GM20000 (cell line): ENCODE data around the gene NCOA1.

Experiments
- DNase-seq: peaks from one replicate; pipeline ENCODE4 v3.0.0; 2012; ENCODE audit warnings: low spot score
- TF ChIP-seq, protein P1 (sequence below): IDR thresholded peaks from 2 replicates; pipeline ENCODE4 v1.5.1; 2012; ENCODE audit warnings: mild to moderate bottlenecking, control low read depth; ENCODE audit errors: extremely low read depth, missing control alignments

The NCOA1 gene

GRCh38 chr2:24454294-24454693, 36.8 kb upstream of the NCOA1 start:
- DNase-seq, result no peak
- TF ChIP-seq, protein P1, sequence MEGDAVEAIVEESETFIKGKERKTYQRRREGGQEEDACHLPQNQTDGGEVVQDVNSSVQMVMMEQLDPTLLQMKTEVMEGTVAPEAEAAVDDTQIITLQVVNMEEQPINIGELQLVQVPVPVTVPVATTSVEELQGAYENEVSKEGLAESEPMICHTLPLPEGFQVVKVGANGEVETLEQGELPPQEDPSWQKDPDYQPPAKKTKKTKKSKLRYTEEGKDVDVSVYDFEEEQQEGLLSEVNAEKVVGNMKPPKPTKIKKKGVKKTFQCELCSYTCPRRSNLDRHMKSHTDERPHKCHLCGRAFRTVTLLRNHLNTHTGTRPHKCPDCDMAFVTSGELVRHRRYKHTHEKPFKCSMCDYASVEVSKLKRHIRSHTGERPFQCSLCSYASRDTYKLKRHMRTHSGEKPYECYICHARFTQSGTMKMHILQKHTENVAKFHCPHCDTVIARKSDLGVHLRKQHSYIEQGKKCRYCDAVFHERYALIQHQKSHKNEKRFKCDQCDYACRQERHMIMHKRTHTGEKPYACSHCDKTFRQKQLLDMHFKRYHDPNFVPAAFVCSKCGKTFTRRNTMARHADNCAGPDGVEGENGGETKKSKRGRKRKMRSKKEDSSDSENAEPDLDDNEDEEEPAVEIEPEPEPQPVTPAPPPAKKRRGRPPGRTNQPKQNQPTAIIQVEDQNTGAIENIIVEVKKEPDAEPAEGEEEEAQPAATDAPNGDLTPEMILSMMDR, result no peak

DNA sequence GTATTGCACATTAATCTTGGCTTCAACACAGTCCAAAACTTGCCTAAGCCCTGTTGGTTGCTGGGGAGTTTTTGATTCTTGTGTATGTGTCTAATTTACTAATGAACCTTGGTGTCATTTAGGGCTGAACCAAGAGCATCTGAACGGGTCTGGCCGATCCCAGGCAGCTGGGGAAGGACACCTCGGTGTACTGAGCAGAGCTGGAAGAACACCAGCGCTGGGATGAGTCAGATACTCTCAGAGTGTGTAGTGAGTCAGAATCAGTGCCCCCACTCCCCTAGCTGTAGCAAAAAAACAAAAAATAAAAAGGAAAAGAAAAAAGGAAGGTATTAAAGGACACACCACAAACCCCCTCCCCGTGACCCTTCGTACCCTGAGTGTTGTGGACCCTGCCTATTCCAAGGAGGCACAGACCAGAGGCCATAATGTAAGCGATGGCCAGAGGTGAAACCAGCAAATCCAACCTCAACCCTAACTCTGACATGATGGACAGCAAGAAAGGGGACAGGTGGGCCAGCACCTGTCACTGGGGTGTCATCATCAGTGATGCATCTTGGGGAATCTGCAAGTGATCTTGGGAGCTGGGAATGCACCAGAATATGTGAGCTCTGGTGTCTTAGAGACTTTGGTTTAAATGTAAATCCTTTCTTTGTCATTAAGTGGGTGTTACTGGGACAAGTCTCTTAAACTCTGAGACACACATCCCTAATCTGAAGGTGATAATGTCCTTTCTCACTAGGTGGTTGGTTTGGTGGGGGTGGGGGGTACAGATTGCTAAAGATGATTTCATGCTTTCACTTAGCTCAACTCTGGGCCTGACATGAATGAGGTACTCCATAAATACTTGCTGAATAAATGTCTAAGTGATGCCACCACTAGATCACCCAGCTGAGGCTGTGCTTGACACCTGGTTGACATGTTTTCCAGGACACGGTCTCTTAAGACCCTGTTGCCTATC, 34.2 kb upstream of the NCOA1 start:
- TF ChIP-seq, protein P1, result no peak
- no peak for DNase-seq

GRCh38 chr2:24457696-24458386, 33.2 kb upstream of the NCOA1 start:
- TF ChIP-seq, protein P1, result no peak
- DNase-seq, result no peak

- TF ChIP-seq, protein P1, result no peak
- DNase-seq, result no peak
These were observed 31.6 kb upstream of the NCOA1 start for GRCh38 chr2:24459224-24460161.

- TF ChIP-seq, protein P1, result no peak
These were observed 29.4 kb upstream of the NCOA1 start for GRCh38 chr2:24461685-24462084.

DNA sequence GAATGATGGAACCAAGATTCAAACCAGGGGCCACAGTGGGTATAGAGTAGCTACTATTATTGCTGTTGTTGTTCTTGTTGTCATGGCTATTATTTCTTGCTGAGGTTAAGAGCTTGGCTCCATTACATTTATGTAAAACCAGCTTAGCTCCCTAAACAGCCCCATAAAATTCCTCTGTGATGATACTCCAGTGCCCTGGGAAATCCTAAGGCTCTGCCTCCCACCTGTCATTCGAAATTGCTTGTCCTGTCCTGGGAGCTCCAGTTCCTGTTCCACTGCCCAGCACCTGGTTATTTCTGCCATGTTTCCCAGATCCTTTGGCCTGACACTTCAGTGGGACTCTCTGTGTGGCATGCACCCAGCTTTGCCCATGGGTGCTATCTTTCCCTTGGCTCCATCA, 27.8 kb upstream of the NCOA1 start:
- no peak for DNase-seq
- TF ChIP-seq, protein P1, result no peak

More at GRCh38 chr2:24461685-24462084, 29.4 kb upstream of the NCOA1 start:
- no peak for DNase-seq
